Lung (tissue), 12 donors: Measurements from ENCODE around the gene CDA. TPM values are rescaled to one million over a fixed set of nuclear protein-coding genes. Genes with fewer than 3 reads are reported as not detected.

ENCODE experiments used
- ATAC-seq: fragments of 200-7000 bp; cut with Tn5 transposase; one replicate; pipeline ENCODE4 v1.9.1; 2020; ENCODE audit warnings: moderate number of reproducible peaks; ENCODE audit not compliant: insufficient read depth, low FRiP score
- DNase-seq, 3 donors: peaks; one replicate each; pipeline ENCODE4 v3.0.0-alpha.2; 2013 to 2017
- H3K27ac ChIP-seq, 2 donors: one replicate each; pipeline ENCODE4 v1.5.1; 2013; ENCODE audit warnings: mild to moderate bottlenecking in 2 of 2, moderate library complexity in 2 of 2, control low read depth in 1 of 2, inconsistent platforms in 1 of 2, low read depth in 1 of 2, low read length in 1 of 2
- H3K27me3 ChIP-seq, 3 donors: one replicate each; pipeline ENCODE4 v1.5.1; 2013; ENCODE audit warnings: low read length in 2 of 3; ENCODE audit not compliant: control insufficient read depth in 3 of 3, insufficient read depth in 3 of 3
- H3K36me3 ChIP-seq, 4 donors: one replicate each; pipeline ENCODE4 v1.5.1; 2013; ENCODE audit warnings: low read length in 4 of 4, mild to moderate bottlenecking in 1 of 4, moderate library complexity in 1 of 4; ENCODE audit not compliant: control insufficient read depth in 4 of 4, insufficient read depth in 4 of 4
- H3K4me1 ChIP-seq, 5 donors: one replicate each; pipeline ENCODE4 v1.5.1; 2013; ENCODE audit warnings: low read length in 5 of 5, mild to moderate bottlenecking in 2 of 5, moderate library complexity in 1 of 5; ENCODE audit not compliant: control insufficient read depth in 5 of 5, insufficient read depth in 5 of 5
- H3K4me3 ChIP-seq: one replicate; pipeline ENCODE4 v1.5.1; 2013; ENCODE audit warnings: mild to moderate bottlenecking, control low read depth, moderate library complexity
- H3K9ac ChIP-seq, 2 donors: one replicate each; pipeline ENCODE4 v1.5.1; 2013; ENCODE audit warnings: low read length in 2 of 2, control low read depth in 1 of 2; ENCODE audit not compliant: insufficient read depth in 1 of 2
- H3K9me3 ChIP-seq, 4 donors: one replicate each; pipeline ENCODE4 v1.5.1; 2013; ENCODE audit warnings: low read length in 3 of 4, mild to moderate bottlenecking in 1 of 4, moderate library complexity in 1 of 4; ENCODE audit not compliant: control insufficient read depth in 4 of 4, insufficient read depth in 3 of 4
- CTCF ChIP-seq: IDR thresholded peaks from 2 replicates; pipeline ENCODE4 v1.5.1; 2012; ENCODE audit warnings: mild to moderate bottlenecking; ENCODE audit errors: control extremely low read depth, extremely low read depth
- WGBS, 2 donors: extraction: QIAGEN DNeasy Blood & Tissue Kit; methylation state at CpG; one replicate each; pipeline ENCODE4 v1.1.7; 2013; 5-methylcytosine and 5-hydroxymethylcytosine counted together
- polyA plus RNA-seq, 2 donors: library from polyadenylated mRNA; stranded (reverse); fragments of 200-250 nt; gene quantifications; one replicate each; pipeline ENCODE4 v1.2.1, GENCODE V29; 2013
- total RNA-seq, 2 donors: library from RNA; depleted of rRNA in 1 of 2; stranded (reverse); fragments of >200 nt in 1 of 2; gene quantifications; one replicate each; pipeline ENCODE4 v1.2.1, GENCODE V29; 2014 to 2021
- donor health status: control.
- donor health status: control.
- donor health status: Bipolar disorder and iron deficiency.
- donor health status: healthy.
- donor health status: DM: yes; HTN: yes; CAD: no.

CDA gene
- total and polyA plus RNA-seq, 4 donors, result 0.40 to 47.5 (median 3.4) TPM

- DNase-seq, result no peak
- ATAC-seq, result no peak
- WGBS, 2 donors, result 71 to 90% methylated on average over 9 of the region's 10 CpGs
- Histone ChIP-seq H3K27ac (no peak overlapping the region), H3K9me3 (peaks cover 0 to 6% (median 0%) of the 10 kb centered on the region in 4 donors), H3K27me3 (peaks cover 0 to 24% (median 24%) of the 10 kb centered on the region in 3 donors), H3K36me3 (no peaks in the 10 kb centered on the region), H3K4me3 (no peak overlapping the region), H3K9ac (no peak overlapping the region), H3K4me1 (peaks cover 0 to 15% (median 9%) of the 10 kb centered on the region in 5 donors)
- no peak for TF ChIP-seq CTCF
Measured at GRCh38 chr1:20586953-20587660, 1.8 kb upstream of the CDA start.

- no peak for ATAC-seq
- peaks cover 0 to 26% (median 24%) of the 10 kb centered on the region in 3 donors for H3K27me3 ChIP-seq
- H3K4me1 ChIP-seq, result peaks cover 0 to 15% (median 9%) of the 10 kb centered on the region in 5 donors
- H3K36me3 ChIP-seq, result no peaks in the 10 kb centered on the region
- WGBS, 2 donors, result 51 to 67% methylated on average over 2 of the region's 2 CpGs
- H3K4me3 ChIP-seq, result no peak overlapping the region
- H3K9ac ChIP-seq, result no peak overlapping the region
- DNase-seq, result no peak
- TF ChIP-seq CTCF, result no peak
- H3K27ac ChIP-seq, result no peak overlapping the region
- H3K9me3 ChIP-seq, result peaks cover 0 to 6% (median 0%) of the 10 kb centered on the region in 4 donors
Measured at GRCh38 chr1:20587661-20588053, 1.2 kb upstream of the CDA start.

GRCh38 chr1:20589331-20590278, 708 bp downstream of the CDA start:
- 6 to 10% methylated on average over 24 of the region's 24 CpGs for WGBS, 2 donors
- Histone ChIP-seq H3K9me3 (peaks cover 0 to 6% (median 0%) of the 10 kb centered on the region in 4 donors), H3K27me3 (peaks cover 0 to 26% (median 24%) of the 10 kb centered on the region in 3 donors), H3K27ac (peak overlapping the region in 1 of 2 donors; percentile 42), H3K4me1 (peaks cover 0 to 15% (median 9%) of the 10 kb centered on the region in 5 donors), H3K36me3 (no peaks in the 10 kb centered on the region), H3K4me3 (no peak overlapping the region), H3K9ac (no peak overlapping the region)
- DNase-seq, result peak; percentile 42 to 61 (median 60)
- ATAC-seq, result peak; percentile 30
- no peak for TF ChIP-seq CTCF
